ENCODE data around the gene GOLGA2.

GRCh38 chr9:128304971-128305288, 29.1 kb upstream of the GOLGA2 start:
- TF ChIP-seq POLR2A (IDR thresholded peaks at IDR 0.05): no peak
- no peak for TF ChIP-seq CTCF (IDR thresholded peaks at IDR 0.05)
